Measurements from ENCODE around the gene ZNF614. TPM values are rescaled to one million over a fixed set of nuclear protein-coding genes. Genes with fewer than 3 reads are reported as not detected.
"Not testable (repeated sequence)": the region's sequence is repeated elsewhere in the genome, so short reads cannot be mapped to it uniquely, and the experiment has no call there.

The ZNF614 gene
- total RNA-seq, 1 experiment from 2014 or later = 17.3 TPM

GRCh38 chr19:51986309-51987291 is 41.6 kb downstream of the ZNF614 start, which contains the start of gene ZNF350:
Gene ZNF350, minus strand, starts transcription at chr19:51986840. Its CDS starts 12,480 bp downstream, at chr19:51974360.
- DNase-seq (ENCODE audit: low spot score) = peak; percentile 99

- no peak for DNase-seq (ENCODE audit: low spot score)
Measured at GRCh38 chr19:51983361-51983760, 44.8 kb downstream of the ZNF614 start.

- not testable (repeated sequence) for DNase-seq (ENCODE audit: low spot score)
Measured at GRCh38 chr19:51980926-51981325, 47.3 kb downstream of the ZNF614 start.

- no peak for DNase-seq (ENCODE audit: low spot score)
Measured at GRCh38 chr19:51980116-51980736, 48.0 kb downstream of the ZNF614 start.

GRCh38 chr19:51978882-51979281 is 49.3 kb downstream of the ZNF614 start:
- DNase-seq (ENCODE audit: low spot score) = no peak

GRCh38 chr19:51977346-51977745 is 50.8 kb downstream of the ZNF614 start:
- DNase-seq (ENCODE audit: low spot score) = no peak

- no peak for DNase-seq (ENCODE audit: low spot score)
Measured at GRCh38 chr19:51976852-51977251, 51.3 kb downstream of the ZNF614 start.

GRCh38 chr19:51975787-51976186 is 52.4 kb downstream of the ZNF614 start:
- DNase-seq (ENCODE audit: low spot score) = not testable (repeated sequence)

- DNase-seq (ENCODE audit: low spot score) = no peak
Measured at GRCh38 chr19:51971624-51972023, 56.6 kb downstream of the ZNF614 start.

- DNase-seq (ENCODE audit: low spot score) = no peak
Measured at GRCh38 chr19:51970718-51971117, 57.5 kb downstream of the ZNF614 start.

GRCh38 chr19:51965583-51965982 is 62.6 kb downstream of the ZNF614 start:
- no peak for DNase-seq (ENCODE audit: low spot score)

Other genes starting within 250 kb of the ZNF614 start
- gene FPR3, start 233.2 kb downstream of the ZNF614 start, total RNA-seq (2014; rRNA removed; shearing (Covaris generic)) = 0.62 and 0.64 TPM in 2 replicates
- gene ZNF577, start 140.4 kb downstream of the ZNF614 start, total RNA-seq (2014; rRNA removed; shearing (Covaris generic)) = 4.0 and 5.1 TPM in 2 replicates
- 11.2 and 11.5 TPM in 2 replicates for gene ZNF649, start 123.4 kb downstream of the ZNF614 start, total RNA-seq (2014; rRNA removed; shearing (Covaris generic))
- gene ZNF613, start 100.9 kb downstream of the ZNF614 start, total RNA-seq (2014; rRNA removed; shearing (Covaris generic)) = 2.5 and 9.3 TPM in 2 replicates
- gene ZNF350, start 41.5 kb downstream of the ZNF614 start, total RNA-seq (2014; rRNA removed; shearing (Covaris generic)) = 5.7 and 7.1 TPM in 2 replicates
- 12.0 and 14.8 TPM in 2 replicates for gene ZNF615, start 20.2 kb downstream of the ZNF614 start, total RNA-seq (2014; rRNA removed; shearing (Covaris generic))
- gene ZNF432, start 20.5 kb upstream of the ZNF614 start, total RNA-seq (2014; rRNA removed; shearing (Covaris generic)) = 6.2 and 7.6 TPM in 2 replicates
- gene ZNF841, start 67.4 kb upstream of the ZNF614 start, total RNA-seq (2014; rRNA removed; shearing (Covaris generic)) = 18.1 and 22.0 TPM in 2 replicates
- 12.4 and 14.0 TPM in 2 replicates for gene ZNF616, start 111.6 kb upstream of the ZNF614 start, total RNA-seq (2014; rRNA removed; shearing (Covaris generic))
- 3.4 and 8.4 TPM in 2 replicates for gene ZNF836, start 143.2 kb upstream of the ZNF614 start, total RNA-seq (2014; rRNA removed; shearing (Covaris generic))
- 225 and 236 TPM in 2 replicates for gene PPP2R1A, start 161.7 kb upstream of the ZNF614 start, total RNA-seq (2014; rRNA removed; shearing (Covaris generic))
- gene ZNF766, start 241.2 kb upstream of the ZNF614 start, total RNA-seq (2014; rRNA removed; shearing (Covaris generic)) = 12.2 and 15.3 TPM in 2 replicates